IMR-90 (cell line): Measurements from ENCODE around the gene KIF16B. TPM values are rescaled to one million over a fixed set of nuclear protein-coding genes. Genes with fewer than 3 reads are reported as not detected.
A peak's percentile ranks its signal among the peaks of the same experiment; 100 is the strongest.

Experiments used
- ATAC-seq: fragments of 200-7000 bp; cut with Tn5 transposase; 2 replicates; pipeline ENCODE4 v1.9.1; 2020; ENCODE audit warnings: low read depth, mild to moderate bottlenecking, moderate library complexity
- BruUV-seq: library from RNA; stranded (reverse); fragments of 400-500 nt; replicated peaks from 2 replicates; lab custom pipeline; 2021; lab: Mats Ljungman, UMichigan
- CTCF ChIA-PET: fragments of 300-600 bp; formaldehyde crosslinking; extraction: SDS; loops from one replicate; lab custom pipeline; 2021; ENCODE audit warnings: antibody characterized with exemption; lab: Yijun Ruan, JAX
- POLR2A ChIA-PET: fragments of 300-600 bp; sonication (Branson Sonifier 250); formaldehyde crosslinking; loops from one replicate; lab custom pipeline; 2022; ENCODE audit warnings: antibody characterized with exemption; ENCODE audit not compliant: unreplicated experiment; lab: Charles Lee
- DNase-seq: peaks from one replicate; pipeline ENCODE4 v3.0.0; 2013
- H2AFZ ChIP-seq: replicated peaks from 2 replicates; pipeline ENCODE3; 2013; ENCODE audit warnings: low read length, mild to moderate bottlenecking; ENCODE audit not compliant: poor library complexity
- H2AK5ac ChIP-seq: 2 replicates; pipeline ENCODE4 v1.6.1; 2013; ENCODE audit warnings: low read depth, low read length, inconsistent platforms
- H2AK9ac ChIP-seq: replicated peaks from 2 replicates; pipeline ENCODE3; 2013; ENCODE audit warnings: mild to moderate bottlenecking, low read depth, low read length, moderate library complexity; ENCODE audit not compliant: poor library complexity
- H2BK120ac ChIP-seq: 2 replicates; pipeline ENCODE4 v1.6.1; 2013; ENCODE audit warnings: low read depth, low read length, inconsistent platforms
- H2BK15ac ChIP-seq: 3 replicates; pipeline ENCODE4 v1.6.1; 2013; ENCODE audit warnings: low read depth, low read length, inconsistent platforms
- H2BK20ac ChIP-seq: 2 replicates; pipeline ENCODE4 v1.6.1; 2013; ENCODE audit warnings: low read depth, mild to moderate bottlenecking, inconsistent platforms, low read length, moderate library complexity
- H2BK5ac ChIP-seq: 2 replicates; pipeline ENCODE4 v1.6.1; 2013; ENCODE audit warnings: mild to moderate bottlenecking, low read depth, low read length, inconsistent platforms; ENCODE audit not compliant: poor library complexity, severe bottlenecking
- H3K14ac ChIP-seq: replicated peaks from 2 replicates; pipeline ENCODE4 v1.6.1; 2013; ENCODE audit warnings: low read depth, low read length, inconsistent platforms
- H3K18ac ChIP-seq: 2 replicates; pipeline ENCODE4 v1.6.1; 2013; ENCODE audit warnings: low read depth, low read length, control low read depth
- H3K23ac ChIP-seq: 2 replicates; pipeline ENCODE4 v1.6.1; 2013; ENCODE audit warnings: low read depth, low read length, inconsistent platforms
- H3K27ac ChIP-seq: 2 replicates; pipeline ENCODE4 v1.5.1; 2013; ENCODE audit warnings: mild to moderate bottlenecking, control low read depth, low read length; ENCODE audit not compliant: insufficient read depth
- H3K27me3 ChIP-seq: 2 replicates; pipeline ENCODE4 v1.6.1; 2013; ENCODE audit warnings: low read length; ENCODE audit not compliant: control insufficient read depth, insufficient read depth
- H3K36me3 ChIP-seq: 2 replicates; pipeline ENCODE4 v1.6.1; 2013; ENCODE audit warnings: low read length, mixed read lengths; ENCODE audit not compliant: control insufficient read depth, insufficient read depth
- H3K4ac ChIP-seq: 2 replicates; pipeline ENCODE4 v1.6.1; 2013; ENCODE audit warnings: low read depth, low read length, inconsistent platforms
- H3K4me1 ChIP-seq: 2 replicates; pipeline ENCODE4 v1.6.1; 2013; ENCODE audit warnings: low read length, mixed read lengths; ENCODE audit not compliant: control insufficient read depth, insufficient read depth
- H3K4me2 ChIP-seq: 2 replicates; pipeline ENCODE4 v1.6.1; 2013; ENCODE audit warnings: low read depth, mild to moderate bottlenecking, control low read depth, low read length, moderate library complexity
- H3K4me3 ChIP-seq: 2 replicates; pipeline ENCODE4 v1.5.1; 2013; ENCODE audit warnings: low read depth, mild to moderate bottlenecking, control low read depth, low read length, moderate library complexity; ENCODE audit not compliant: insufficient read depth
- H3K56ac ChIP-seq: 2 replicates; pipeline ENCODE4 v1.6.1; 2013; ENCODE audit warnings: low read length, inconsistent platforms; ENCODE audit not compliant: insufficient read depth; ENCODE audit errors: extremely low read depth
- H3K79me1 ChIP-seq, 2 experiments: 2 replicates each; pipeline ENCODE4 v1.6.1; 2013; ENCODE audit warnings: low read length in 2 of 2, inconsistent platforms in 1 of 2, low read depth in 1 of 2
- H3K9ac ChIP-seq: 2 replicates; pipeline ENCODE4 v1.6.1; 2013; ENCODE audit warnings: low read depth, low read length, control low read depth
- H3K9me1 ChIP-seq: 2 replicates; pipeline ENCODE4 v1.6.1; 2013; ENCODE audit warnings: low read length, inconsistent platforms; ENCODE audit not compliant: insufficient read depth
- H3K9me3 ChIP-seq: 2 replicates; pipeline ENCODE4 v1.6.1; 2013; ENCODE audit warnings: low read length; ENCODE audit not compliant: control insufficient read depth, insufficient read depth
- H4K20me1 ChIP-seq: 2 replicates; pipeline ENCODE4 v1.6.1; 2013; ENCODE audit warnings: low read length, inconsistent platforms; ENCODE audit not compliant: insufficient read depth
- H4K5ac ChIP-seq: 2 replicates; pipeline ENCODE4 v1.6.1; 2013; ENCODE audit warnings: mild to moderate bottlenecking, low read depth, low read length, control low read depth
- H4K8ac ChIP-seq, 2 experiments: 2 replicates each; pipeline ENCODE4 v1.6.1; 2013; ENCODE audit warnings: low read depth in 2 of 2, low read length in 2 of 2, control low read depth in 1 of 2, inconsistent platforms in 1 of 2
- H4K91ac ChIP-seq: 2 replicates; pipeline ENCODE4 v1.6.1; 2013; ENCODE audit warnings: low read depth, low read length, inconsistent platforms; ENCODE audit not compliant: insufficient read depth
- BHLHE40 ChIP-seq: fragments of 150-350 bp; IDR thresholded peaks from 2 replicates; pipeline ENCODE4 v1.6.1; 2016; ENCODE audit warnings: mild to moderate bottlenecking, low read depth, low read length
- CEBPB ChIP-seq: IDR thresholded peaks from 2 replicates; pipeline ENCODE4 v1.6.1; 2012; ENCODE audit warnings: low read depth, low read length, improper control_type of control experiment
- CHD1 ChIP-seq: IDR thresholded peaks from 2 replicates; pipeline ENCODE4 v1.6.1; 2012; ENCODE audit warnings: low read depth, low read length, improper control_type of control experiment
- CTCF ChIP-seq: conservative IDR thresholded peaks from 2 replicates; pipeline ENCODE4 v1.5.1; 2012; ENCODE audit warnings: mild to moderate bottlenecking, low read depth, low read length, improper control_type of control experiment
- ELK1 ChIP-seq: fragments of 150-350 bp; IDR thresholded peaks from 2 replicates; pipeline ENCODE4 v1.6.1; 2016; ENCODE audit warnings: low read depth, mild to moderate bottlenecking, low read length, moderate library complexity, borderline replicate concordance
- MAFK ChIP-seq: IDR thresholded peaks from 2 replicates; pipeline ENCODE4 v1.6.1; 2012; ENCODE audit warnings: low read depth, low read length, improper control_type of control experiment
- MAZ ChIP-seq: IDR thresholded peaks from 2 replicates; pipeline ENCODE4 v1.6.1; 2012; ENCODE audit warnings: low read depth, mild to moderate bottlenecking, low read length, improper control_type of control experiment, moderate library complexity, borderline replicate concordance
- MXI1 ChIP-seq: IDR thresholded peaks from 2 replicates; pipeline ENCODE4 v1.6.1; 2012; ENCODE audit warnings: low read depth, mild to moderate bottlenecking, low read length, moderate library complexity, borderline replicate concordance
- NFE2L2 ChIP-seq: fragments of 150-350 bp; IDR thresholded peaks from 2 replicates; pipeline ENCODE4 v1.6.1; 2016; ENCODE audit warnings: low read depth, mild to moderate bottlenecking, low read length
- POLR2A ChIP-seq: IDR thresholded peaks from 2 replicates; pipeline ENCODE4 v1.6.1; 2012; ENCODE audit warnings: mild to moderate bottlenecking, low read depth, low read length
- RAD21 ChIP-seq: IDR thresholded peaks from 2 replicates; pipeline ENCODE4 v1.6.1; 2012; ENCODE audit warnings: low read length, improper control_type of control experiment
- RCOR1 ChIP-seq: IDR thresholded peaks from 2 replicates; pipeline ENCODE4 v1.6.1; 2012; ENCODE audit warnings: mild to moderate bottlenecking, low read length, improper control_type of control experiment; ENCODE audit not compliant: insufficient replicate concordance
- SMC3 ChIP-seq: fragments of 150-350 bp; IDR thresholded peaks from 2 replicates; pipeline ENCODE4 v1.6.1; 2016; ENCODE audit warnings: low read depth, mild to moderate bottlenecking, antibody characterized with exemption, low read length, moderate library complexity
- USF2 ChIP-seq: fragments of 150-350 bp; IDR thresholded peaks from 2 replicates; pipeline ENCODE4 v1.6.1; 2017; ENCODE audit warnings: mild to moderate bottlenecking, antibody characterized with exemption, low read length, low read depth
- WGBS, 2 experiments: methylation state at CpG; one replicate each; pipeline versions ENCODE4 v1.1.5 to v1.1.7; 2013; ENCODE audit warnings: missing lambda C conversion rate in 2 of 2; ENCODE audit not compliant: insufficient read length in 1 of 2; ENCODE audit errors: extremely low coverage in 2 of 2; 5-methylcytosine and 5-hydroxymethylcytosine counted together
- dilution Hi-C: fragments of 300-500 bp; cut with HindIII; formaldehyde crosslinking; loops from one replicate; pipeline ENCODE4 v1.14.3; 2018; ENCODE audit warnings: low sequenced_read_pairs; ENCODE audit not compliant: unreplicated experiment
- in situ Hi-C: fragments of 300-500 bp; cut with MboI; formaldehyde crosslinking; loops from 3 replicates; pipeline ENCODE4 v1.14.3; 2019; ENCODE audit warnings: low sequenced_read_pairs, inconsistent platforms, mixed read lengths
- intact Hi-C: fragments of 100-400 bp; cut with micrococcal nuclease; formaldehyde crosslinking; loops from 2 replicates; pipeline ENCODE4 v1.10.0; 2022
- polyA plus RNA-seq, 3 experiments: library from polyadenylated mRNA; depleted of rRNA; stranded (reverse); fragments of >200 nt; gene quantifications; 2 replicates each; pipeline ENCODE4 v1.2.3, GENCODE V29; 2012; ENCODE audit warnings: low replicate concordance in 1 of 3
- total RNA-seq: library from RNA; depleted of rRNA; stranded (reverse); fragments of >200 nt; gene quantifications from 2 replicates; pipeline ENCODE4 v1.2.3, GENCODE V29; 2012

The KIF16B gene
- total and polyA plus RNA-seq, 2 of the 4 experiments (the other 2 are of a cell fraction), result 4.7 to 10.0 TPM

GRCh38 chr20:16474363-16474762 is 98.9 kb downstream of the KIF16B start:
- POLR2A ChIA-PET, result no interaction called here

More at GRCh38 chr20:16474363-16474762, 98.9 kb downstream of the KIF16B start:
- intact Hi-C loops, result no loop called here
- no peak overlapping the region for H3K4me3 ChIP-seq
- no peak overlapping the region for H3K27ac ChIP-seq
- CTCF ChIA-PET, result no interaction called here
- no peak overlapping the region for H2BK5ac ChIP-seq
- H3K56ac ChIP-seq, result no peak overlapping the region
- H2BK20ac ChIP-seq, result no peak overlapping the region
- dilution Hi-C loops, result no loop called here
- ATAC-seq (no peak), DNase-seq (no peak)
- no peak overlapping the region for H3K14ac ChIP-seq
- H3K36me3 ChIP-seq, result no peaks in the 10 kb centered on the region
- no peak overlapping the region for H2BK120ac ChIP-seq
- no peak overlapping the region for H2AFZ ChIP-seq
- H3K4me2 ChIP-seq, result no peak overlapping the region
- no peaks in the 10 kb centered on the region for H3K27me3 ChIP-seq
- H3K9ac ChIP-seq, result no peak overlapping the region
- no peaks in the 10 kb centered on the region for H4K20me1 ChIP-seq
- TF ChIP-seq ELK1, result no peak
- TF ChIP-seq SMC3, result no peak
- TF ChIP-seq MXI1, result no peak
- no peak for TF ChIP-seq MAFK
- no peak for TF ChIP-seq NFE2L2
- TF ChIP-seq USF2, result no peak
- TF ChIP-seq POLR2A, result no peak
- TF ChIP-seq CHD1, result no peak
- TF ChIP-seq RAD21, result no peak
- no peak for TF ChIP-seq BHLHE40
- TF ChIP-seq RCOR1, result no peak
- TF ChIP-seq CTCF, result no peak
- no peak for TF ChIP-seq CEBPB
- TF ChIP-seq MAZ, result no peak
- no peak overlapping the region for H4K8ac ChIP-seq
- no peak overlapping the region for H2AK9ac ChIP-seq
- in situ Hi-C loops, result no loop called here
- BruUV-seq, result no TSS peak
- 0 out of 2 replicates have a peak, but pooled peaks cover 4% of the 10 kb centered on the region for H3K9me1 ChIP-seq
- peaks cover 9% of the 10 kb centered on the region for H3K4me1 ChIP-seq
- H2AK5ac ChIP-seq, result no peak overlapping the region
- WGBS, 2 experiments, result no CpG with 5 or more reads among the region's 2 CpGs
- no peak overlapping the region for H4K91ac ChIP-seq
- H2BK15ac ChIP-seq, result no peak overlapping the region
- 0 out of 2 replicates have a peak overlapping the region, but pooled peaks have one; percentile 39 for H3K18ac ChIP-seq
- no peaks in the 10 kb centered on the region for H3K9me3 ChIP-seq
- no peak overlapping the region for H3K23ac ChIP-seq
- H4K5ac ChIP-seq, result no peak overlapping the region
- H3K4ac ChIP-seq, result no peak overlapping the region
- no peaks in the 10 kb centered on the region for H3K79me1 ChIP-seq
